Measurements from ENCODE around the gene HCAR1. TPM values are rescaled to one million over a fixed set of nuclear protein-coding genes. Genes with fewer than 3 reads are reported as not detected.

HCAR1 gene, protein sequence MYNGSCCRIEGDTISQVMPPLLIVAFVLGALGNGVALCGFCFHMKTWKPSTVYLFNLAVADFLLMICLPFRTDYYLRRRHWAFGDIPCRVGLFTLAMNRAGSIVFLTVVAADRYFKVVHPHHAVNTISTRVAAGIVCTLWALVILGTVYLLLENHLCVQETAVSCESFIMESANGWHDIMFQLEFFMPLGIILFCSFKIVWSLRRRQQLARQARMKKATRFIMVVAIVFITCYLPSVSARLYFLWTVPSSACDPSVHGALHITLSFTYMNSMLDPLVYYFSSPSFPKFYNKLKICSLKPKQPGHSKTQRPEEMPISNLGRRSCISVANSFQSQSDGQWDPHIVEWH
- total RNA-seq = under 0.01 and 0.10 TPM in 2 replicates

DNA sequence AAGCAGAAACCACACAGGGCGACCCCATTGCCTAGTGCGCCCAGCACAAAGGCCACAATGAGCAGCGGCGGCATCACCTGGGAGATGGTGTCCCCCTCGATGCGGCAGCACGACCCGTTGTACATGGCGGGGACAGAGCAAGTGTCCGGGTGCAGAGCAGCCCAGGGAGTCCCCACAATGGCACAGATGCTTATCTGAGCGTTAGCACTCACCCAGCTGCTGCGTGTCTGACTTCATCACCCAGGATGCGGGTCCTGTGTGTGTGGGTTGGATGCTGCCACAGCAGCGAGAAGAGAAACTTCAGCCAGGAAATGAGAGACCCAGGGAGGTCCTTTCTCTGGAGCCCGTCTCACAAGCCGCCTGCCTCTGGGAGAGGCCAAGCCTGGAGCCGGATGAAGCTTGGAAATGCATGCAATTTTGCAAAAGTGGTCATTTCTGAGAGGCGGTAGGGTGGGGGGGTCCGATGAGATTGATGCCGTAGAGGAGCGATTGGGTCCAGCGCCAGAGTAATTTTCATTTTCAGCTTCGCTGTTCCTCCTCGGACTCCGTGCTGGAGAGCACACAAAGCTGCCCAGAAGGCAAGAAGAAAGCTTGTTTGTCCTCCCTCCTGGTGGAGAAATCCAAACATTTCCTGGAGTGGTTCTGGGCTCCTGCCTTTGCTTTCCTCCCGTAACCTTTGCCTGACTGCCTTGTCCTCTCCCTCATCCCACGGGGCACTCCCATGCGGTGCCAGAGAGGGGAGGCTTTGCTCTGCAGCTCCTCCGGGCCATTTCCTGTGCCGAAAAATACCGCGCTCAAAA is at the start of gene HCAR1:
Gene HCAR1, minus strand, starts transcription at position 630 of the 800 bp plus-strand sequence. Its CDS starts 505 bp downstream, at position 125.

DNA sequence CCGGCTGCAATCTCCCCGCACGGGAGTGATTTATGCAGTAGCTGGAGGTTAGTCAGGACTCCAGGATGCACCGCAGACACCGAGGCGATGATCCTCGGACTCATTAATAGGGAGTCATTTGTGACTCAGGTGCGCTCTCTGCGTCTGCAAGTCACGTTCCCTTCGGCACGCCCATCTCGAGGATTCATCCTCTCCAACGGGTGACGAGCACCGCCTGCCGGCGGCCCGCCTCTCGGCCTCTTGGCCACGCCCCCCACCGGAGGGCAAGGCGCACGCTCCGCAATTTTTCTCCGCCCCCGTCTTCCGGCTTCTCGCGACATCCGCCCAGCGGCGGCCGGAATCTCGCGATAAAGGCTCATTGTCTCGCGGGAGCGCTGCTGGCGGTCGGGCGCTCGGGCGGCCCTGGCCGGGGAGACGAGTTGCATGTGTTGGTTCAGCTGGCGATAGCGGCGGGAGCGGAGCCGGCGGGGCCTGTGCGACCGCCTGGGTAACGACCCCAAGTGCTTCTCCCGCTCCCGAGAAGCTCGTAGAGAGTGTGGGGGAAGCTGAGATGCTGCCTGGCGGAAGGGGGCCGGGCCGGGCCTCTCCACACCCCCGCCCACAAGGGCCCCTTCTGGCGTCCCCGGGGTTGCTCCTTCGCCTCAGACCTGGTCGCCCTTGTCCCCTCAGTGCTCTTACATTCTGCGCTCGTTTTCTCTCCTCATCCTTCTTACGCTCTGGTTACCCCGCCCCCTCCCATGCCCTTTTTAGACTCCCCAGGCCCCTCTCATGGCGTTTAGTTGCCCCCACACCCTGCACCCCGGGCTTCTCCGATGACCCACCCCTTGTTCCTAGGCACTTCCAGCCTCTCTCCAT is 22.0 kb upstream of the HCAR1 start, which contains the start of gene DENR:
Gene DENR, plus strand, starts transcription at position 361 of the 855 bp plus-strand sequence. CDS start 878 bp downstream, outside the sequence.

DNA sequence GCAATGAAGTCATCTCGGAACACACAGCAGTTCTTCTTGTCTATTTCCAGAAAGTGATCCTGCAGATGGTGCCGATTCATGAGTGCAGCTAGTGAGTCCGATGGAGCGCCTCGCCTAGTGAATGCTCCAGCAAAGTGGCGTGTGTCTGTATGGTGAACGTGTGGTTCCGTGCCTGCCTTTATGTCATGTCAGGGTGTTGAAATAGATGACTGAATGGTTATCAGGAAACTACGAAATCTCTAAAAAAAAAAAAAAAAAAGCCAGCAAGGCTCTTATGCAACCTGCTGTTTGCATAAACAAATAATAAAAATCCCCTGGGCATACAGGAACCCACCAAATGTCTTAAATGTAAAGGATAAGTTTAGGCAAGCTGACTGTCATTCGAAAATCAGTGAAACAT is 14.0 kb downstream of the HCAR1 start, which contains the start of gene HCAR3:
Gene HCAR3, minus strand, starts transcription at position 154 of the 400 bp plus-strand sequence. Its CDS starts 74 bp downstream, at position 80.

DNA sequence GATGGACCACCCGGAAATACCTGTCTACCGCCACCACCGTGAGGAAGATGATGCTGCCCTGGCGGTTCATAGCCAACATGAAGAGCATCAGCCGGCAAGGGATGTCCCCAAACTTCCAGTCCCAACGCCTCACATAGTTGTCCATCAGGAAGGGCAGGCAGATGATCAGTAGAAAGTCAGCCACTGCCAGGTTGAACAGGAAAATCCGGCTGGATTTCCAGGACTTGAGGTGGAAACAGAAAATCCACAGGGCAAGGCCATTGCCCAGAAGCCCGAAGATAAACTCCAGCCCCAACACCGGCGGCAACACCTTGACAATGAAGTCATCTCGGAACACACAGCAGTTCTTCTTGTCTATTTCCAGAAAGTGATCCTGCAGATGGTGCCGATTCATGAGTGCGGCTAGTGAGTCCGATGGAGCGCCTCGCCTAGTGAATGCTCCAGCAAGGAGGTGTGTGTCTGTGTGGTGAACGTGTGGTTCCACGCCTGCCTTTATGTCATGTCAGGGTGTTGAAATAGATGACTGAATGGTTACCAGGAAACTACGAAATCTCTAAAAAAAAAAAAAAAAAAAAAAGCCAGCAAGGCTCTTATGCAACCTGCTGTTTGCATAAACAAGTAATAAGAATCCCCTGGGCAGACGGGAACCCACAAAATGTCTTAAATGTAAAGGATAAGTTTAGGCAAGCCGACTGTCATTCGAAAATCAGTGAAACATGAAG is 27.6 kb downstream of the HCAR1 start, which contains the start of gene HCAR2:
Gene HCAR2, minus strand, starts transcription at position 468 of the 722 bp plus-strand sequence. Its CDS starts 74 bp downstream, at position 394.

Small RNA genes within 50 kb of the gene (small RNA-seq; reads per million reads assigned to genes)
- not detected for gene AC026333.2
- gene RF00019 = not detected

Other genes with a start within 250 kb of the HCAR1 start
- 17.3 and 19.3 TPM in 2 replicates for gene ZCCHC8, start 229.9 kb downstream of the HCAR1 start, total RNA-seq
- gene RSRC2, start 203.9 kb downstream of the HCAR1 start, total RNA-seq = 36.9 and 48.1 TPM in 2 replicates
- gene KNTC1, start 203.6 kb downstream of the HCAR1 start, total RNA-seq = 22.2 and 36.0 TPM in 2 replicates
- gene HCAR2, start 27.5 kb downstream of the HCAR1 start, total RNA-seq = not detected in 2 replicates
- gene HCAR3, start 14.0 kb downstream of the HCAR1 start, total RNA-seq = not detected in 2 replicates
- gene DENR, start 22.0 kb upstream of the HCAR1 start, total RNA-seq = 38.9 and 43.1 TPM in 2 replicates
- gene CCDC62, start 43.7 kb upstream of the HCAR1 start, total RNA-seq = 0.65 and 0.86 TPM in 2 replicates
- gene HIP1R, start 104.6 kb upstream of the HCAR1 start, total RNA-seq = 131 and 137 TPM in 2 replicates
- gene VPS37B, start 165.3 kb upstream of the HCAR1 start, total RNA-seq = 34.9 and 39.2 TPM in 2 replicates
- 16.1 and 19.3 TPM in 2 replicates for gene ABCB9, start 235.6 kb upstream of the HCAR1 start, total RNA-seq
- gene OGFOD2, start 244.4 kb upstream of the HCAR1 start, total RNA-seq = 12.6 and 13.1 TPM in 2 replicates
- gene ARL6IP4, start 249.8 kb upstream of the HCAR1 start, total RNA-seq = 198 and 213 TPM in 2 replicates

Data from vein endothelial cell (primary cell).